ENCODE measurements around the gene ZNF579.
A peak's percentile ranks its signal among the peaks of the same experiment; 100 is the strongest.

The ZNF579 gene

GRCh38 chr19:55611300-55611982 lies 30.8 kb upstream of the ZNF579 start:
- DNase-seq: no peak

- DNase-seq: no peak
Observed at GRCh38 chr19:55609326-55609725, 28.7 kb upstream of the ZNF579 start.

- no peak for DNase-seq
Observed at GRCh38 chr19:55606817-55607216, 26.2 kb upstream of the ZNF579 start.

GRCh38 chr19:55606471-55606787 lies 25.8 kb upstream of the ZNF579 start:
- no peak for DNase-seq

GRCh38 chr19:55605637-55606470 lies 25.2 kb upstream of the ZNF579 start, which contains the start of gene ZNF865:
Gene ZNF865 (plus strand): TSS chr19:55605647. CDS start chr19:55613619, 7,972 bp downstream.
- DNase-seq: peak; percentile 63

GRCh38 chr19:55605207-55605636 lies 24.6 kb upstream of the ZNF579 start:
- peak; percentile 91 for DNase-seq

GRCh38 chr19:55603581-55604292 lies 23.1 kb upstream of the ZNF579 start:
- no peak for DNase-seq

- no peak for DNase-seq
Observed at GRCh38 chr19:55603115-55603514, 22.5 kb upstream of the ZNF579 start.

- DNase-seq: no peak
Observed at GRCh38 chr19:55602104-55603001, 21.7 kb upstream of the ZNF579 start.

- DNase-seq: no peak
Observed at GRCh38 chr19:55601084-55601483, 20.4 kb upstream of the ZNF579 start.

- no peak for DNase-seq
Observed at GRCh38 chr19:55600662-55601028, 20.0 kb upstream of the ZNF579 start.

GRCh38 chr19:55599842-55600661 lies 19.4 kb upstream of the ZNF579 start, which contains the start of gene ZNF524:
Gene ZNF524 (plus strand): TSS chr19:55600288. CDS start chr19:55602113, 1,825 bp downstream.
- peak; percentile 76 for DNase-seq

GRCh38 chr19:55599468-55599841 lies 18.8 kb upstream of the ZNF579 start, which contains the start of gene FIZ1:
Gene FIZ1 (minus strand): TSS chr19:55599517. CDS start chr19:55597865, 1,652 bp downstream.
- DNase-seq: peak; percentile 78

GRCh38 chr19:55598719-55599467 lies 18.2 kb upstream of the ZNF579 start:
- peak; percentile 64 for DNase-seq

- DNase-seq: no peak
Observed at GRCh38 chr19:55598034-55598433, 17.4 kb upstream of the ZNF579 start.

GRCh38 chr19:55597501-55597921 lies 16.9 kb upstream of the ZNF579 start:
- no peak for DNase-seq

GRCh38 chr19:55596304-55596703 lies 15.7 kb upstream of the ZNF579 start:
- DNase-seq: no peak

GRCh38 chr19:55594996-55595545 lies 14.4 kb upstream of the ZNF579 start:
- no peak for DNase-seq

GRCh38 chr19:55593096-55593772 lies 12.6 kb upstream of the ZNF579 start:
- no peak for DNase-seq
